ENCODE results near the gene NT5C2.
"Not testable (repeated sequence)": the region's sequence is repeated elsewhere in the genome, so short reads cannot be mapped to it uniquely, and the experiment has no call there.

Gene NT5C2

GRCh38 chr10:103199488-103199887 lies 6.4 kb upstream of the NT5C2 start:
- no peak for DNase-seq

- DNase-seq, result no peak
These were observed 5.6 kb upstream of the NT5C2 start for GRCh38 chr10:103198648-103199047.

GRCh38 chr10:103197903-103198302 lies 4.8 kb upstream of the NT5C2 start:
- no peak for DNase-seq

- DNase-seq, result no peak
These were observed 4.1 kb upstream of the NT5C2 start for GRCh38 chr10:103197174-103197573.

GRCh38 chr10:103196516-103196915 lies 3.4 kb upstream of the NT5C2 start:
- no peak for DNase-seq

- DNase-seq, result no peak
These were observed 903 bp upstream of the NT5C2 start for GRCh38 chr10:103193820-103194529.

GRCh38 chr10:103192451-103193106 lies 493 bp downstream of the NT5C2 start:
- DNase-seq, result peak; percentile 41

GRCh38 chr10:103192089-103192450 lies 1.0 kb downstream of the NT5C2 start:
- no peak for DNase-seq

GRCh38 chr10:103191198-103191597 lies 1.9 kb downstream of the NT5C2 start:
- DNase-seq, result not testable (repeated sequence)

- no peak for DNase-seq
These were observed 4.2 kb downstream of the NT5C2 start for GRCh38 chr10:103188853-103189252.

- no peak for DNase-seq
These were observed 6.9 kb downstream of the NT5C2 start for GRCh38 chr10:103186128-103186527.

GRCh38 chr10:103184615-103185014 lies 8.5 kb downstream of the NT5C2 start:
- DNase-seq, result no peak

GRCh38 chr10:103183991-103184451 lies 9.1 kb downstream of the NT5C2 start:
- not testable (repeated sequence) for DNase-seq

- DNase-seq, result no peak
These were observed 11.8 kb downstream of the NT5C2 start for GRCh38 chr10:103181244-103181643.

GRCh38 chr10:103180491-103180890 lies 12.6 kb downstream of the NT5C2 start:
- DNase-seq, result no peak

GRCh38 chr10:103177123-103177522 lies 15.9 kb downstream of the NT5C2 start:
- no peak for DNase-seq

- no peak for DNase-seq
These were observed 17.3 kb downstream of the NT5C2 start for GRCh38 chr10:103175580-103176285.

GRCh38 chr10:103174324-103174723 lies 18.7 kb downstream of the NT5C2 start:
- not testable (repeated sequence) for DNase-seq

- DNase-seq, result no peak
These were observed 21.8 kb downstream of the NT5C2 start for GRCh38 chr10:103171278-103171677.

- no peak for DNase-seq
These were observed 24.6 kb downstream of the NT5C2 start for GRCh38 chr10:103168438-103168837.

- DNase-seq, result not testable (repeated sequence)
These were observed 25.5 kb downstream of the NT5C2 start for GRCh38 chr10:103167554-103167953.

- no peak for DNase-seq
These were observed 26.5 kb downstream of the NT5C2 start for GRCh38 chr10:103166523-103166922.

- DNase-seq, result not testable (repeated sequence)
These were observed 29.2 kb downstream of the NT5C2 start for GRCh38 chr10:103163766-103164403.
